ENCODE results near the gene C9.

DNA sequence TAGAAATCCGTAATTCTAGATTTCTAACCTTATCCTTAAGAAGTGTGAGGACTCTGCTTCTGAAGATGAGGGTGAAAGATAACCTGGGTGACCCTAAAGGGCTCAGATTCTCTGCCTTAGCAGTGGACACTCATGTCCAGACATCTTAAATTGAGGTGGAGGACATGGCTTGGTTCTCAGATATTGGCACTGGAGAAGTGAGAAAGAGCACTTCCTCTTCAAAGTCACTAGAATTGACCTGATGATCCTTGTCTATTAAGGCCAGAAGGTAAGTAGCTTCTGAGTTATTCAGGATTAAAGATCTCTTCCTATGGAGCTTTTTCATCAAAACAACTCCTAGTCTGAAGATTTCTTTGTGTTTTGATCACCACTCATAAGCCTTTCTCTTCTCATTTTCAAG lies 54.8 kb downstream of the C9 start:
- TF ChIP-seq YY1 (IDR thresholded peaks at IDR 0.05) (no peak), SP1 (IDR thresholded peaks at IDR 0.05) (no peak)
- TF ChIP-seq, protein P1, sequence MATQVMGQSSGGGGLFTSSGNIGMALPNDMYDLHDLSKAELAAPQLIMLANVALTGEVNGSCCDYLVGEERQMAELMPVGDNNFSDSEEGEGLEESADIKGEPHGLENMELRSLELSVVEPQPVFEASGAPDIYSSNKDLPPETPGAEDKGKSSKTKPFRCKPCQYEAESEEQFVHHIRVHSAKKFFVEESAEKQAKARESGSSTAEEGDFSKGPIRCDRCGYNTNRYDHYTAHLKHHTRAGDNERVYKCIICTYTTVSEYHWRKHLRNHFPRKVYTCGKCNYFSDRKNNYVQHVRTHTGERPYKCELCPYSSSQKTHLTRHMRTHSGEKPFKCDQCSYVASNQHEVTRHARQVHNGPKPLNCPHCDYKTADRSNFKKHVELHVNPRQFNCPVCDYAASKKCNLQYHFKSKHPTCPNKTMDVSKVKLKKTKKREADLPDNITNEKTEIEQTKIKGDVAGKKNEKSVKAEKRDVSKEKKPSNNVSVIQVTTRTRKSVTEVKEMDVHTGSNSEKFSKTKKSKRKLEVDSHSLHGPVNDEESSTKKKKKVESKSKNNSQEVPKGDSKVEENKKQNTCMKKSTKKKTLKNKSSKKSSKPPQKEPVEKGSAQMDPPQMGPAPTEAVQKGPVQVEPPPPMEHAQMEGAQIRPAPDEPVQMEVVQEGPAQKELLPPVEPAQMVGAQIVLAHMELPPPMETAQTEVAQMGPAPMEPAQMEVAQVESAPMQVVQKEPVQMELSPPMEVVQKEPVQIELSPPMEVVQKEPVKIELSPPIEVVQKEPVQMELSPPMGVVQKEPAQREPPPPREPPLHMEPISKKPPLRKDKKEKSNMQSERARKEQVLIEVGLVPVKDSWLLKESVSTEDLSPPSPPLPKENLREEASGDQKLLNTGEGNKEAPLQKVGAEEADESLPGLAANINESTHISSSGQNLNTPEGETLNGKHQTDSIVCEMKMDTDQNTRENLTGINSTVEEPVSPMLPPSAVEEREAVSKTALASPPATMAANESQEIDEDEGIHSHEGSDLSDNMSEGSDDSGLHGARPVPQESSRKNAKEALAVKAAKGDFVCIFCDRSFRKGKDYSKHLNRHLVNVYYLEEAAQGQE (IDR thresholded peaks at IDR 0.05), result no peak

Data from liver (tissue), 2 donors.